GM19099 (cell line): ENCODE measurements around the gene BANF1.
A peak's percentile ranks its signal among the peaks of the same experiment; 100 is the strongest.

ENCODE experiments used
- POLR2A ChIP-seq: IDR thresholded peaks from 3 replicates; pipeline ENCODE4 v1.6.1; 2011; ENCODE audit warnings: low read depth; ENCODE audit not compliant: insufficient read length; ENCODE audit errors: extremely low read depth

Gene BANF1

GRCh38 chr11:66037327-66037726, 35.0 kb downstream of the BANF1 start:
- no peak for TF ChIP-seq POLR2A

- no peak for TF ChIP-seq POLR2A
Observed at GRCh38 chr11:66039765-66040164, 37.5 kb downstream of the BANF1 start.

GRCh38 chr11:66042227-66042995, 40.1 kb downstream of the BANF1 start:
- TF ChIP-seq POLR2A = no peak

GRCh38 chr11:66042996-66043906, 40.9 kb downstream of the BANF1 start:
- no peak for TF ChIP-seq POLR2A

GRCh38 chr11:66044757-66045156, 42.5 kb downstream of the BANF1 start:
- TF ChIP-seq POLR2A = no peak

- no peak for TF ChIP-seq POLR2A
Observed at GRCh38 chr11:66045177-66045639, 42.9 kb downstream of the BANF1 start.

GRCh38 chr11:66046901-66047300, 44.6 kb downstream of the BANF1 start:
- no peak for TF ChIP-seq POLR2A

GRCh38 chr11:66047541-66048365, 45.5 kb downstream of the BANF1 start:
- TF ChIP-seq POLR2A = no peak

- no peak for TF ChIP-seq POLR2A
Observed at GRCh38 chr11:66048547-66049323, 46.4 kb downstream of the BANF1 start, which contains the start of gene GAL3ST3. GAL3ST3 (minus strand) TSS chr11:66049161; CDS start chr11:66045415, 3,746 bp downstream.

- TF ChIP-seq POLR2A = no peak
Observed at GRCh38 chr11:66050581-66051231, 48.4 kb downstream of the BANF1 start.

- no peak for TF ChIP-seq POLR2A
Observed at GRCh38 chr11:66051371-66051765, 49.1 kb downstream of the BANF1 start.

- TF ChIP-seq POLR2A = peak; percentile 84
Observed at GRCh38 chr11:66051766-66052663, 49.7 kb downstream of the BANF1 start, which contains the start of gene SF3B2. SF3B2 (plus strand) TSS chr11:66052364; CDS start chr11:66052385, 21 bp downstream.

GRCh38 chr11:66052664-66052982, 50.3 kb downstream of the BANF1 start:
- TF ChIP-seq POLR2A = no peak
